ENCODE measurements around the gene JAZF1.
A peak's percentile ranks its signal among the peaks of the same experiment; 100 is the strongest.
"Not testable (repeated sequence)": the region's sequence is repeated elsewhere in the genome, so short reads cannot be mapped to it uniquely, and the experiment has no call there.

Gene JAZF1

DNA sequence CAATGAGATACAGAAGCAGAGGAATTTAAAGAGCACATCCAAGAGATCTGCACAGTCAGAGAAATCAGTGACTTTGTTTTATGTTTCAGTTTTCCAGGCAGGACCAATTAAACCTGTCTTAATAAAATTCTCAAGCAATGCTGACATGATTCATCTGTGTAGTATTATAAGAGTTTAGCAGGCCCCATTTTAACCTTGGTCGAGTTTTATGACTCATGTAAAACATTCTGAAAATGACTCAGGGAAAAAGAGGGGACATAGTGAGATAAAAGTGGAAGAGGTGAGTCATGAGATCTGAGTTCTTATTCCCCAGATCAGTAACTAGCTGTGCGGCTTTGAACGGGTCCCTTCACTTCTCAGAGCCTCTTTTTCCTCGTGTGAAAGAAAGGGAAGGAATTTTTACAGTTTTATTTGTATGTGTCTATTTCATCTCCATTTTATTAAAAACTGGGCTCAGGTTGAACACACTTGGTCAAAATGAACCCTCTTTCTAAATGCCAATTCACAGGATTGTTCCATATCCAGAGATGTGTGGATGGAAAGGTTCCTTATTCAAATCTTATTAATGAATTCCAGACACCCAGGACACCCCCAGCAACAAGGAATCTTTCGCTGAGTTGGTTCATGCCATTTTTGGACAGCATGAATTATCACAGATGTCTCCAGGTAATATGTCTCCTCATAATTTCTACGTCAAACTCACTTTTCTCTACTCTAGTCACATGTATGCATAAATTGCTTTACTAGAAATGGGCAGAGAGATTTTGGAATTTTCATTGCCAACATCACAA is 143.2 kb downstream of the JAZF1 start:
- peak; percentile 25 to 66 (median 42) for DNase-seq

DNA sequence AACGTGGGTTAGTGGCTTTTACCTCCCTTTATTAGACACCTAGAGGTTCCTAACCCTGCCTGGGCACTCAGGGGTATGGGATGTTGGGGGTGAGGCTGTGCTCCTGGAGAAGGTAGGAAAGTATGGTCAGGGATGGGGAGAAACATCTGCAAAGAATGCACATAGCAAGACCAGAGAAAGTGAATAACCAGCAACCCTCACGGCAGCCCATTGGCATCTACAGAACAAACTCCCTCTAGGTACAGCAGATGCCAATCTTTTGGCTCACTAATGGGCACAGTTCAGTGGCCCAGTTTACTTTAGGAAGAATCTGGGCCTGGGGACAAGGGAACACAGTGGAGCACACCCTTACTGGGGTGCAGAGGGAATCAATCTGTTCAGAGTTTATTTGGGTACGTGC is 143.9 kb downstream of the JAZF1 start:
- DNase-seq: no peak

DNA sequence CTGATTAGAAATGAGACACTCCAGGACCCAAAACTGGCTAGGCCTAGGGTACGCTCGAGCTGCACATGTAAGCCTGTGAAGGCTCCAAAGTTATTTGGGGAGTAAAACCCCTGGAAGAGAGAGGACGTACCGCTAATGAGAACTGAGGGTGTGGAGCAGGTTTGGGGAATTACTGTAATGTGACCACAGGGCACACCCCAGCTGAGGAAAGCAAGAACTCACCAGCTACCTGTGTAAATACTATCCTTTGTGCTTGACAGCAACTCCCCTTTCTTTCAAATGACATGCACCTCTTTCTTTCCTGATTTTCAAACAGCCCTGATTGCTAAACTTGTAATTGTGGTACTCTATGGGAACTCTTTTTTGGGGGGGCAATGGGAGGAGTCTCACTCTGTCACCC is 147.2 kb downstream of the JAZF1 start:
- DNase-seq: no peak

DNA sequence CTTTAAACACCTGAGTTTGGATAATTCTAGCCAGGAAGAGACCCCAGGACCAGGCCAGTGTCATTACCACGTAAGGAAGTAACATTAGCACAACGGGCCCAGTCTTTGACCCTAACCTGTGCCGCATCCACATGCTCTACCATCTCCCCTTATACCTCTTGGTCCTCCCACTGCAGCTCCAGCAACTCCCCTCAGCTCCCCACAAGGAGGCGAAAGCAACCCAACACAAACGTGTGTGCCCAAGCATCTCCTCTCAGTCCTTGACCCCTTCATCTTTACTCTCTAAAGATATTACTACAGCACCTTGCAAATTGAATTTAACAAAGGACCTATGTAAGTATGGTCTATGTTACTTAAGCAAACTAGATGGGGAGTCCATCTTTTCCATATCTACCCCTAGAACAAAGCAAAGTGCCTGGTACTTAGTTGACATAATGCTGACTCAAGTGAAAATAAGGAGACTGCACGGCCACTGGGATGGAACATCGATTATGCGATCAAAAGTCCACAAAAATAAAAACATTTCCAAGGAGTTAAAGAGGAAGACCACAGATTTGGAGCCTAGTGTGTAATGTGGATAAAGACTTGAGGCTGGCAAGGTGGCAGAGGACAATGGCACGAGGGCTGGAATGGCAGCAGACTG is 147.7 kb downstream of the JAZF1 start:
- DNase-seq: no peak

DNA sequence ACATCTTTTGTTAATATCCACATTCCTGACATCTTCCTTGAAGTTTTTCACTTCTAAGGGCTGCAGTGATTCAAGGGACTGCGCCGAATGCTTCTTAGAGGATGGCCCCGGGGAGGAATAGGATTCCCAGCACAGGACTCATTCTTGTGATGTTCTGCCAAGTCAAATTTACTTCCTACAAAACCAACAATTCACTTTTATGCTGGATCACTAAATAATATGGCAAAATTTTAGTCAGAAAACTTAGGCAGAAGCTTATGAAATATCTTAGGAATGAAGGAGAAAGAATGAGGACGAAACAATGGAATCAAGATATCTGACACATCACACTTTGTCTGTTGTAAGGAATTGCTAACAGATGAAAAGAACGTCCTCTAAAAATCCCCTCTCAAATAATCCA is 151.5 kb downstream of the JAZF1 start:
- no peak for DNase-seq

DNA sequence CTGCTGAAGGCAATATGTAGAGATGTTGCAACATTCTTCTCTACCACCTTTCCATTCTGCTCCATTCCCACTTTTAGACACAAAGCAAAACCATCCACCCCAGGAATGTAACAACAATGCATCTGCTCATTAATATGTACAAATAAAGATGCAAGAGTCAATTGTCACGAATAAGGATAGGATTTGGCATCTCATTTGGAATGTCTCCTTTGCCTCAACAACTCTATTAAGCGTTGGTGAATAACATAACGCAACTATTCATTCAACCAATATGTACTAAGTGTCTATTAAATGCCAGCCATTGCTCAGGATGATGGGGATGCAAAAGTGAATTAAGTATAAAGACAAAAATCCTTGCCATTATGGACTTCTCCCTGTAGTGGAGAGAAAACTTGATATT is 152.1 kb downstream of the JAZF1 start:
- no peak for DNase-seq

DNA sequence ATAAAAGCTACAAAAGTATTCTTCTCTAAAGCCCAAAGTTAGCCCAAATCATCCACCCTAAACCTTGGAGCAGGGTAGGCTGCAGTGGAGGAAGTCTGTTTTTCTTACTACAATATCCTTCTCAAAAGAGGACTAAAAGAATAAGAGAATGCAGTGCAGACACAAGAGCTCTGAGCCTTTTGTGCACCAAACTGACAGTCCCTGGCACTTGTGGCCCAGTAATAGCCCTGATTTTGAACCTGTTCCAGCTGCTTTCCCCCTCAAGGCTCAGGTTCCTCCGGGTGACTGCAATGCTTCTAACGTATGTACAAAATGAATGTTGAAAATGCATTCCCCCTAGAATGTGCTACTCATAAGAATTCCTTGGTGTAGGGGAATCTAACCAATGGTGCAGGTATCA is 154.4 kb downstream of the JAZF1 start:
- no peak for DNase-seq

DNA sequence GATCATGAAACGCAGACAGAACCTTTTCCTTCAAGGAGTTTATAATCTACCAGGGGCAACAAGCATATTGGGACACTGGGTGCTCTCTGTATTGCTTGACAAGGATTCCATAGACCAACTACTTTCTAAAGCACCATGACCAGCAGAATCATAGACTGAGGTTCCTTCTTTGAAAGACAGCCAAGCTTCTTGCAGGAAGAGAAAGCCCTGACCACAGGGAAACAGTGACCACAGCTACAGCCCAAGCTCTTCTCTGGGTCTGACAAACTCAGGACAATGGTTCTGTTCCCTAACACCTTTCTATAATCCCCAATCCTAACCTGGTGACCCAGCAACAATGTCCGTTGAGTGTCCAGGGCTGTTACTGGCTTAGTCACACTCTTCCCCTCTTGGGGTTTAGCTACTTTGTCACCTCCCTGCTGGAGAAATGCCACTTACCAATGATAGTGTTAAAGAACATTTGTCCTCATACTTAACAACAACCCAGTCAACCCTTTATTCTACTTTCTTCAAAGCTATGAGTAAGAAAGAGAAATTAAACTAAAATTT is 155.7 kb downstream of the JAZF1 start:
- peak; percentile 19 to 63 (median 50) for DNase-seq

DNA sequence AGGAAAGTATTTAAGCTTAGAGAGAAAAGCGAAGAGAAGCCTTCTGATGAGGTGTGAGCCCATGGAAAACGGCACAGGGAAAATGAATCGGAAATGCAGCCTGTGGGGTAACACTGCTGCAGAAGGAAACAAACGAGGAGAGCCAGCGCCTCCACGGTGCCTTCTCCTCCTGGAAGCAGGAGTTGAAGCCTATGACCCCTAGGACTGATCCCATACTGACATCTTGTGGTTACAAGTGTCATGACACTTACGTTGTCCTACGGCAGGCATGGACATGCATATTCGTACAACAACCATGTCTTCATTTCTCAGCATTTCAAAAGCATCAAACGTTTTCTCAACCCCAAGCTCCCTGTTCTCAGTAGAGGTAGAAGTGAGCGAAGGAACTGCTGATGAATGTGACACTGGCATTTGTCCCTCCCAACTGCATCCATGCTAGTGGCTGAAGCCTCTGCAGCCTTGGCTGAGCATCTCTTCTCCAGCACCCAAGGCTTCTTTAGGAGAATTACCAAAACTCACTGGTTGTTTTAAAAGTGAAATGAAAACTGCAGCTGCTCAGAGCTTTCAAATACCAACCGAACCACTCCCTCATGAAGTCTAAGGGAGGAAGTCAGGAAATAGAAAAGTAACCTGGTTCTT is 160.2 kb downstream of the JAZF1 start:
- DNase-seq: peak; percentile 65 to 80 (median 74)

DNA sequence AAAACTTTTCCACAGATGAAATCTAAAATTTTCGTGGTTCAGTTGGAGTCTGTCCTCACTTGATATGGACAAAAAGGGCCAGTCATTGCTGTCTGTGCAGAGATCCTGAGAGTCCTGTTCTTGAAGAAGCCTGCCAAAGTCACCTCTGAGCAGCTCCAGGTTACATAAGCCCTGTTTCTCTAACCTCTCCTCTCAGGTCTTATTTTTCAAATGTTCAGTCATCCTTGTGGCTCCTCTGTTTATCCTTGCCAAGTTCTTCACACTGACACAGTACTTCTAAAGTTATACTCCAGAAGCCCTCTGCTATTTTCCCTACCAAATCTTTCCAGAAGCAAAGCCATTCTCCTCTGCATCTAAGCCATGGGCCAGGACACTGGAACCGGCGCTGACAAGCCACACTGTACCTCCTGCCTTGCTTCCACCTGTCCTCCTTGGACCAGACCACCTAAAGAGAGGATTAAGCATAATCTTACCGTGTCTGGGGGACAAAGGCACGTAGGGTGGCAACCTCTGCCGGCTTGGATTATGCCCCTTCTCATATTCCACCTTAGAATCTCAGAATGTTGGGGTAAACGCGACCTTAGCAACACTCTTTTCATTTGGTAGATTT is 161.6 kb downstream of the JAZF1 start:
- DNase-seq: no peak

DNA sequence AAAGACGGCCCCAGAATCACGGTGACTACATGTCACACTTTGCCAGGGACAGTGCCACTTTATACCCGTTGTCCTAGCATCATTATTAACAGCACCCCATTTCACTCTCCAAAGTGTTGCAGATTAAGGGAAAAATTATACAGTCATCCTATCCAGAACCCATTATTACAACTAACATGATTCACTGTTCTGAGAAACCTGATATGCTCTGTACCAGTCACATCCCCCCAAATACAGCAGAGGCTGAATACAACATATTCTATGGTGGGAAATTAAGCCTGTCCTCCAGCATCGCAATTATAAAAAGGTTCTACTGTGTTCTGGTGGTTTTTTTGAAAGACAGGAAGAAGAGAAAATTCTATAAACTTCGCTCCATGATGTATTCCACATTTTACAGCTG is 162.1 kb downstream of the JAZF1 start:
- no peak for DNase-seq

DNA sequence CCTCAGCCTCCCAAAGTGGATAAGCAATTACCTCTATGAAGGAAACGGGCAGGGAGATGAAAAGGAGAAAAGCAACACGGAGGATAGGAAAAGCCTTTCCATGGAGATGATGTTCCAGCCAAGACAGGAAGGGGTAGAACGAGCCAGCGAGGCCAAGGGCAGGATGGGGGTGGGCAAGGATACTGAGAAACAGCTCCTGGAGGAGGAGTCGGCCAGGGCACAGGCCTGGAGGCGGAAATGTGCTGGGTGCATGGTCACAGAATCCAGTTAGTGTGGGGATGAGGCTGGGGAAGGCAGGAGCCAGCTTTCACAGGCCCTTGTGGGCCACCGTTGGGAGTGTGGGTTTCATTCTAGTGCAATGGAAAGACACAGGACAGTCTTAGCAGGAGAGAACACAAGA is 162.6 kb downstream of the JAZF1 start:
- DNase-seq: no peak

DNA sequence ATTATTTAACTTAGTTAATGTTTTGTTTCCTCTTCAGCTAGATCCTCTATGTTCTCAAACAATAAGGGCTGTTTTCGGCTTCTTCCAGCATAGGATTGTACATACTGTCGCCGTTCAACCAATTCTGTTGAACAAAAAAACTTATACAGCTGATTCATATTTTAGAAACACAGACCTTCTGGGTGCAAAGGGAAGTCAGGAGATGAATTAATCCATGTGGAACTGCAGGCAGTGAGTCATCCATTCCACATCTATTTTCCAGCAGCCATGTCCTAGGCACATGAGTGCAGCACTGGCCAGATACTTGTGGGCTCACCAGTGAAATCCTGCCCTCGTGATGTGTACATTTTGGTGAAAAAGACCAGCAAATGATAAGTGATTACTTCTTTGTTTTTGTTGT is 163.2 kb downstream of the JAZF1 start:
- peak in 3 of 4 experiments; percentile 7 to 18 (median 9) for DNase-seq

DNA sequence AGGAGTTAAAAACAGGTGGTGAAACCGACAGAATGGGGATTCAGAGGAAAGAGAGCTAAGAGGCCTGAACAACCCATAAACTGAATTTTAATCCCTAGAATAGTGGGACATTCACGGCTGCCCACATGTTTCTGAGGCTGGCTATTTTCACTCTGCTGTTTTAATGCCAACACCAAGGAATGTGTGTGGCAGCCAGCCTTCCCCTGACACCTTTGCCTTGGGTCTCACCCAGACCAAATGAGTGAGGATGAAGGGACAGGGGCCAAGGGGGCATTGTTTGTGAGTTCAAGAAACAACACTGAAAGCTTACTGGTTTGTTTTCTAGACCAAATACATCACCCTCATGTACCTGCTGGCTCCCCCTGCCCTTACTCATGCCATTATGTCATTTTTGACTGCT is 164.3 kb downstream of the JAZF1 start:
- no peak for DNase-seq

DNA sequence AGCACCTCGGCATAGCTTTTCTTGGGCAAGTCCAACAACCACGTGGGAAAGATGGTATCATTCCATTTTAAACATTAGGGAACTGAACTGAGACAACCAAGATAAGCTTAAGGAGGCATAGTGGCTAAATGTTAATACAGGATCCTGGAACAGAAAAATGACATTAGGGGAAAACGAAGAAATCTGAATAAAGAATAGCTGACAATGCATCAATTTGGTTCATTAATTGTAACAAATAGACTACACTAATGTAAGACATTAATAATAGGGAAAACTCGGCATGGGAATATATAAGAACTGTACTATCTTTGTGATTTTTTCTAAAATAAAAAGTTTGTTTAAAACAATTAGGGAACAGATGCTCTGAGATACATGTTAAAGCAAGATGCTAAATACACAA is 165.4 kb downstream of the JAZF1 start:
- DNase-seq: no peak

DNA sequence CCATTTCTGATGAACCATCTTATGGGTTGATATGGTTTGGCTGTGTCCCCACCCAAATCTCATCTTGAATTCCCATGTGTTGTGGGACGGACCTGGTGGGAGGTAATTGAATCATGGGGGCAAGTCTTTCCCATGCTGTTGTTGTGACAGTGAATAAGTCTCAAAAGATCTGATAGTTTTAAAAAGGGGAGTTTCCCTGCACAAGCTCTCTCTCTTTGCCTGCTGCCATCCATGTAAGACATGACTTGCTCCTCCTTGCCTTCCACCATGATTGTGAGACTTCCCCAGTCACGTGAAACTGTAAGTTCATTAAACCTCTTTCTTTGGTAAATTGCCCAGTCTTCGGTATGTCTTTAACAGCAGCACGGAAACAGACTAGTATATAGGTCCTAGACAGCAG is 166.3 kb downstream of the JAZF1 start:
- DNase-seq: not testable (repeated sequence)

DNA sequence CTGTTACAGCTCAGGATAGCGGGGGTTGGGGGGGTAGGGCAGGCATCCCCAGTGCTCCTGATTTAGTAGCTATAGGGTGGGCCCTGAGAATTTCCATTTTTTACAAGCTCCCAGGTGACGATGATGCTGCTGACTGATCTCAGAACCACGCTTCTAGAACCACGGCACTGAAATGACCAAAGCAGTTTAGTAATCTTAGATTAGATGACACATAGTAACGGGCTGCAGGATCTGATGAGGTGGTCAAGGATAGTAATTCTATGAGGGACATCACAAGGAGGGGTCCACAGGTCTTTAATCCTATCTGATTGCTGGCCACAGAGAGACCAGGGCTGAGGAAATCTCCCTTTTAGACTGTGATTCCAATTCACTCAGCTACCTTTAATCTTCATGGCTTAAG is 167.2 kb downstream of the JAZF1 start:
- DNase-seq: no peak

DNA sequence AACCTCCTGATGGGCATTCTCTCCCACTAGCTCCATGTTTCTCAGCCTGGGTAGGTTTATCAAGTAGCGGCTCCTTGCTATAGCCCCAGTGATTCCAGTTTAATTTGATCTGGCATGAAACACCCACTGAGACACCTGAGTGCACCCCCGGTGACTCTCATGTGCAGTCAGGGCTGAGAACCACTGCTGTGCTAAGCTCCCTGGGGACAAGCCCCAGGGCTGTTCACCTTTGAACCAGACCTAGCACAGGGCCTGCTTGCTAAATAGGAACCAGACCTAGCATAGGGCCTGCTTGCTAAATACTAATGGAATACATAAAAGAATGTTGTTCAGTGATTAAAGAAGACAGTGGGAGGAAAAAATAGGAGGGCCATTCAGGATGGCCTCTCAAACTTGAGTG is 167.6 kb downstream of the JAZF1 start:
- DNase-seq: no peak

DNA sequence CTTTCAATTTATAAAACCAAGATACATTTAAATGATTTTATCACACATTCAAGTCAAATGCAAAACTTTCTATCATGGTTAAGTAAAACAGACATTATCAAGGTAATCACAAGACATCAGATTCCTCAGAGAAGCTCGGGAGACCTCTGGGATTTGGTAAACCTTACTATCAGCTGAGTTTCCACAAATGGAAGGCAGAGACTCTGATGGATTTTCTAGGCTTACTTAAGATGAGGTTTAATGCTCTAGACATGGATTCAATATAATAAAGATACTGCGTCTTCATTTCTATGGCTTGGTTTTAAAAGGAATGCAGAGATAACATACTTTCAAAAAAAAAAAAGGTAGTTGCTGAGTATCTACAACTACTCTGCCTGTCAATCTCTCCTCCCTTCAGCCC is 171.7 kb downstream of the JAZF1 start:
- DNase-seq: no peak

DNA sequence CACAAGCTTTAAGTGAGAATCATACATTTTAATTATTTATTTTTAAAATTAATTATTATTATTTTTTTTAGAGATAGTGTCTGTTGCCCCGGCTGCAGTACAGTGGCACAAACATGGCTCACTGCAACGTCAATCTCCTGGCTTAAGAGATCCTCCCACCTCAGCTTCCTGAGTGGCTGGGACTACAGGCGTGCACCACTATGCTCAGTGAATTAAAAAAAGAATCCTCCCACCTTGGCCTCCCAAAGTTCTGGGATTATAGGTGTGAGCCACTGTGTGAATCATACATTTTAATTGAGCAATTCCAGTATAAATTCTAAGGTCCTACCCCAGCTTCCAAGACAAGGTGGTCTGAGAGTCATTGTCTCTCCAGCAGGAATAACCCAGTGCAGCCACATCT is 172.4 kb downstream of the JAZF1 start:
- no peak for DNase-seq

DNA sequence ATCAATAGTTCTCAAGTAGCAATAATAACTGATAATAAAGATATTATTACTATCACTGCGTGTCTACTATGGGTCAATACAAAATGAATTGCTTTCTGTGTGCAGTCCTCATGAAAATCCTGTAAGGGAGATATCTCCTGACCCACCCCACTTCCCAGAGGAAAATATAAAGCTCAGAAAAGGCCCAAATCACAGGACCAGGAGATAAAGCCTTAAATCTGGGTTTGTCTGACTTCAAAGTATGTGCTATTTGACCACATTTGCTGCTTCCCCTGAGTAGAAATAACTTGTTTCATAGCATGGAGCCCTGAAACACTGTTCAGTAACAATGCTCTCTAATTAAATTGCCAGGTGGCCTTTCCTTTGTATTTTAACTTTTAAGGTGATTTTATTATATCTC is 174.1 kb downstream of the JAZF1 start:
- no peak for DNase-seq

DNA sequence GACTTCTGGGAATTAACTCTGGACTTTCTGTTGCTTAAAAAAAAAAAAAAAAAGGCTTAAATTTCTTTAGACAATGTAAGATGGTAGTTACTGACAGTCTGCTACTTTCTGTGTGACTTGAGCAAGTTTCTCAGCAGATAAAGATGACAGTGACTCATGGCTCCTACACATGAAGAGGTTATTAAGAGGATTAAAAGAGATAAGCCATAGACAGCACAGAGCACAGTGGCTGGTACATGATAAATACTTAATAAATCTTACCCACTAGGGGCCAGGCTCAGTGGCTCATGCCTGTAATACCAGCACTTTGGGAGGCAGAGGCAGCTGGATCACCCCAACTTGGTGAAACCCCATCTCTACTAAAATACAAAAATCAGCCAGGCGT is 174.8 kb downstream of the JAZF1 start:
- peak in 1 of 4 experiments; percentile 3 for DNase-seq

Data from suppressor macrophage (primary cell).